GM19452 (cell line): Measurements from ENCODE around the gene KCNH6.

Experiments
- ATAC-seq: cut with Tn5 transposase; IDR thresholded peaks from one replicate; pipeline ENCODE4 v1.9.1; 2021; ENCODE audit not compliant: unreplicated experiment

Gene KCNH6

DNA sequence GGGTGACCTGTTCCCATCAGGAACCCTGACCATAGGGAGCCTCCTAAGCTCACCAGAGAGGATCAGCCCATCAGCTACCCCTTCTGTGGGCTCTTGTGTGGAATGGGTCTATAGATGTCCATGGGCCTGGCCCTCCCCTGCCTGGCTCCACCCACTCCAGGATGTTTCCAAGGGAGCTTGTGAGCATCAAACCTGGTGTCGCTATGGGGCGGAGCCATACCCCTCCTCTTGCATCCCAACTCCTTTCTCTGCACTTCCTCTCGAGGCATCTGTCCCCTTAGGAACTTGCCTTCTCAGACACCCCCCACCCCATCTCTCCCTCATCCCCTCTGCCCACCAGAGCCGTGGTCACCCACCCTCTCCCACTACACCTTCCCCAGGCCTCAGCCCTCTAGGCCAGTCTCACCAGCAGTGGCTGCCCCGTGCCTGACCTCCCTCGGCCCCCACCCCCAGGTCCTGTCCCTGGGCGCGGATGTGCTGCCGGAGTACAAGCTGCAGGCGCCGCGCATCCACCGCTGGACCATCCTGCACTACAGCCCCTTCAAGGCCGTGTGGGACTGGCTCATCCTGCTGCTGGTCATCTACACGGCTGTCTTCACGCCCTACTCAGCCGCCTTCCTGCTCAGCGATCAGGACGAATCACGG lies 10.4 kb downstream of the KCNH6 start:
- ATAC-seq: no peak

DNA sequence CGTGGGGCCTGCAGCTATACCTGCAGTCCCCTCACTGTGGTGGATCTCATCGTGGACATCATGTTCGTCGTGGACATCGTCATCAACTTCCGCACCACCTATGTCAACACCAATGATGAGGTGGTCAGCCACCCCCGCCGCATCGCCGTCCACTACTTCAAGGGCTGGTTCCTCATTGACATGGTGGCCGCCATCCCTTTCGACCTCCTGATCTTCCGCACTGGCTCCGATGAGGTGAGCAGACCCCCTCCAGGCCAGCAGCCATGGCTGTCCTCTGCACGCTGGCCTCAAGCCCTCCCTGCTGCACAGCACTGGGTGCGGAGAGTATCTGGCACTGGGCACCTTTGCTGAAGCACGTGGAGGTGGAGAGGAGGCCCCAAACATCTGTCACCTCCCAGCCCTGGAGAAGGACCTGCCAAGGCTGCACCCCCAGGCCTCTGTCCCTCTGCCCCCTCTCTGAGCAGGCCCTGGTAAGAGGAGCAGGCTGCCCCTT lies 11.0 kb downstream of the KCNH6 start:
- ATAC-seq: no peak

- no peak for ATAC-seq
Measured at GRCh38 chr17:63534816-63535455, 11.8 kb downstream of the KCNH6 start.

GRCh38 chr17:63535640-63536039 lies 12.5 kb downstream of the KCNH6 start:
- ATAC-seq: no peak

DNA sequence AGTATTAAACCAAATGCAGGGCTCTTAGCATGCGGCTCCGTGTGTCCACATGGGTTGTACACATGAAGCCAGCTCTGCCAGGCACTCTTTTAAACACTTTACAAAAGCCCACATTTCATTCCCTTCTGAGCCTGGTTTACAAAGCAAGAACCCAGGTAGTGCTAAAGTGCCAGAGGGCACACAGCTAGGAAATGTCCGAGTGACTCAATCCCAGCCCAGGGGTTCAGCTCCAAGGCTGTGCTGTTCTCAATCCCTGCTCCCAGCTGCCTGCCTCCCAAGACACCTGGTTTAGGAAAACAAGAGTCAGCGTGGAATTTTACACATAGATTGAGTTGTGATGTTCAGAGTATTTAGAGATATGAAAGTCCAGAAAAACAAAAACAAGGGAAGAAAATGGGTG lies 13.8 kb downstream of the KCNH6 start:
- no peak for ATAC-seq

DNA sequence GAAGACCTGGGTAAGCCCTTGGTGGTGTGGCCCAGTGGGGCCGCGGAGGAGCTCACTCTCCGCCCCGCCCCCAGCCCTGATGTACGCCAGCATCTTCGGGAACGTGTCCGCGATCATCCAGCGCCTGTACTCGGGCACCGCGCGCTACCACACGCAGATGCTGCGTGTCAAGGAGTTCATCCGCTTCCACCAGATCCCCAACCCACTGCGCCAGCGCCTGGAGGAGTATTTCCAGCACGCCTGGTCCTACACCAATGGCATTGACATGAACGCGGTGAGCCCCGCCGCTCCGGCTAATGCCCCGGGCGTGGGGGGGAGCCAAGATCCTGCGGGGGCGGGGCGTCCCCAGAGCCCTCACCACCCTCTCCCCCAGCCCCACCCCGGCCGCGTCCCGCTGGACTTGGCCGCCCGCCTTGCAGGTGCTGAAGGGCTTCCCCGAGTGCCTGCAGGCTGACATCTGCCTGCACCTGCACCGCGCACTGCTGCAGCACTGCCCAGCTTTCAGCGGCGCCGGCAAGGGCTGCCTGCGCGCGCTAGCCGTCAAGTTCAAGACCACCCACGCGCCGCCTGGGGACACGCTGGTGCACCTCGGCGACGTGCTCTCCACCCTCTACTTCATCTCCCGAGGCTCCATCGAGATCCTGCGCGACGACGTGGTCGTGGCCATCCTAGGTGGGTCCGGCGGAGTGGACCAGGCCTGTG lies 15.0 kb downstream of the KCNH6 start:
- ATAC-seq: no peak

GRCh38 chr17:63538693-63539595 lies 15.8 kb downstream of the KCNH6 start:
- no peak for ATAC-seq

DNA sequence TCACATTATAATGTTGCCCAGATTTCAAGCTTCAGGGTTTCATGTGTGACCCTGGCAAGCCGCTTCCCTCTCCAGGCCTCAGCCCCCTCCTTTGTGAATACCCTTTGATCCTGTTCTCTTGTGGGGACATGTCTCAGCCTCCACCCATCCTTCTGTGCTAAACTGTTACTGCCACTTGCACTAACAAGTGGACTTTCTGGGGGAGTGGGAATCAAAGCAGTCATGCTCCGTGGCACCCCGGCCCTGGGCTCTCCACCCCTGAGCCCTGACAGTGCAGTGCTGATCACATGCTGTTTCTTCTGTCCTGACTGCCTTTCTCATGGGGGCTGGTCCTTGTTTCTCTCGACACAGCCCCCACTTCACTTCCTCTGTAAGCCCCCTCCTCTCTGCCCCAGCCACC lies 17.4 kb downstream of the KCNH6 start:
- ATAC-seq: no peak

DNA sequence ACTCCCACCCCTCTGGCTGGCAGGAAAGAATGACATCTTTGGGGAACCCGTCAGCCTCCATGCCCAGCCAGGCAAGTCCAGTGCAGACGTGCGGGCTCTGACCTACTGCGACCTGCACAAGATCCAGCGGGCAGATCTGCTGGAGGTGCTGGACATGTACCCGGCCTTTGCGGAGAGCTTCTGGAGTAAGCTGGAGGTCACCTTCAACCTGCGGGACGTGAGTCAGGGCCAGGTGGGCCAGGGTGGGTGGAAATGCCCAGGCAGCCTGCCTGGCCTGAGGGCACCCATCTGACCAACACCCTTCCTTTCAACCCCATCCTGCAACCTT lies 19.0 kb downstream of the KCNH6 start:
- ATAC-seq: no peak

DNA sequence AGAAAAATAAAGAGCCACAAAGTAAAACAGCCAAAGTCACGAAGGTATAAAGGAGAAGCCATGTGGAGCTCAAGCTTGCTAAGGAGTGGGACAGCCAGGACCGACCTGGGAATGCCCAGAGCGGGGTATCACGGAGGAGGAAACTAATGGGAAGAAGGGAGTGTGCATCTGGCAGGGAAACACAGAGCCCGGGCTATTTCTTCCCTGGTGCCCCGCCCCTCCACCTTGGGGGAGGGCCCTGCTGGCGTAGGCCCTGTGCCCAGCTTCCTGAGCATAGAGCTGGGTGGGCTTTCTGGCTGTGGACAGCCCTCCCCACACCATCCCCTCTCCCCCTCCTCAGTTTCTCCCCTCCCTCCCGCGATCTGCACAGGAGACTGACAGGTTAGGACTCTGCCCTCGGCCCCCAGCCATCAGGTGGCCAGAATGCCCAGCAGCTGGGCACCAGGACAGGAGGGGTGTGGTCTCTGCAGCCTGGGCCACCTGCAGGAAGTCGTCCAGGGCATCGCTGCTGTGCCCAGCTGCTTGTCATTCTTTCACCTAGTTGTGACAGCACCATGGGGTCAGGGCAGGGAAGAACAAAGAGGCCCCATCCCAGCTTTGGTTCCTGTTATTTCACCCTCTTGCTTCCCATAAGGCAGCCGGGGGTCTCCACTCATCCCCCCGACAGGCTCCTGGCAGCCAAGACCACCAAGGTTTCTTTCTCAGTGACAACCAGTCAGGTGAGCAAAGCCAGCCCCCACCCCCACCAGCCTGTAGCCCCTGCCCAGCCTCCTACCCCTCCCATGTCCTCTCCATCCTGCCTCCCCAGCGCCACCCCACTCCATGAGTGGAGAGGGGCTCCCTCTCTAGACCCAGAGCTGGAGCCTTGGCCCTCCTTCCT lies 20.0 kb downstream of the KCNH6 start:
- no peak for ATAC-seq

GRCh38 chr17:63543822-63544420 lies 20.8 kb downstream of the KCNH6 start:
- ATAC-seq: no peak

- no peak for ATAC-seq
Measured at GRCh38 chr17:63544467-63545301, 21.5 kb downstream of the KCNH6 start.

- no peak for ATAC-seq
Measured at GRCh38 chr17:63546308-63547082, 23.3 kb downstream of the KCNH6 start.

- ATAC-seq: no peak
Measured at GRCh38 chr17:63547083-63547523, 23.9 kb downstream of the KCNH6 start.

GRCh38 chr17:63549289-63549945 lies 26.3 kb downstream of the KCNH6 start:
- ATAC-seq: peak; percentile 27

DNA sequence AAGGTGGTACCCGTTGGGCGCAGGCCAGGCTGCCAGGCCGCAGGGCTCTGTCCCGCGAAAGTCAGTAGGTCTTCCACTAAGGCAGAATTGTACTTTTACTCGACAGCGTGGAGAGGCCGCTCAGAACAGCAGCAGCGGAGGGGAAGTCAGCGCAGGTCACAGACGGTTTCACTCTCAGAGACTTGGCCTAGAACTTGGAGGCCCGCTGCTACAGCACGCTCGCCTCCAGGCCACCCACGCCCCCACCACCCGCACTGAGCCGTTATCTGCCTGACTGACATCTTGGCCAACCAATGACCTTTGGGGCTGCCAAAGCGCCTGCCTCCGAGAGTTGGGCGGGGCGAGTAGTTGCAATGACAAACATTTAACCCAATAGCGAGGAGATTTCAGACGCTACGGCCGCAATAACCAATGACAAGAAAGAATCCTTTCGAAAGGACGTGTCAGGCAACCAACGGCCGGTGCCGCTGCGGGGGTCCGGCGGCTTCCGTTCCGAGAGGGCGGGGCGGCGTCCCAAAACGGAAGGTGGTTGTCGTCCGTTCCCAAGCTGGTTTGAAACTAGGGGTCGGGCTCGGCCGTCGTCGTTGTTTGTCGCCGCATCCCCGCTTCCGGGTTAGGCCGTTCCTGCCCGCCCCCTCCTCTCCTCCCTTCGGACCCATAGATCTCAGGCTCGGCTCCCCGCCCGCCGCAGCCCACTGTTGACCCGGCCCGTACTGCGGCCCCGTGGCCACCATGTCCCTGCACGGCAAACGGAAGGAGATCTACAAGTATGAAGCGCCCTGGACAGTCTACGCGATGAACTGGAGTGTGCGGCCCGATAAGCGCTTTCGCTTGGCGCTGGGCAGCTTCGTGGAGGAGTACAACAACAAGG lies 27.0 kb downstream of the KCNH6 start, which contains the start of gene DCAF7:
Gene DCAF7, plus strand, starts transcription at position 532 of the 871 bp plus-strand sequence. Its CDS starts 201 bp downstream, at position 733.
- peak; percentile 95 for ATAC-seq
